ENCODE data around the gene BOLA2B. TPM values are rescaled to one million over a fixed set of nuclear protein-coding genes. Genes with fewer than 3 reads are reported as not detected.

The BOLA2B gene
- total RNA-seq, 1 experiment from 2014 or later = 180 TPM

GRCh38 chr16:30180741-30181140 is 12.7 kb downstream of the BOLA2B start:
- Histone ChIP-seq H3K9me3 (ENCODE audit: control insufficient read depth in 1 of 2, insufficient read depth in 1 of 2, low read depth in 1 of 2, low read length in 2 of 2) (no peaks in the 10 kb centered on the region), H3K4me3 (replicated peaks in 1 of 2; ENCODE audit: low read depth in 1 of 2, low read length in 2 of 2) (no peak overlapping the region), H3K9ac (ENCODE audit: low read length) (no peak overlapping the region), H4K20me1 (ENCODE audit: insufficient read depth) (no peaks in the 10 kb centered on the region), H3K9me2 (ENCODE audit: insufficient read depth) (no peaks in the 10 kb centered on the region), H3K36me3 (ENCODE audit: control insufficient read depth in 1 of 2, insufficient read depth in 2 of 2, low read length in 2 of 2) (no peaks in the 10 kb centered on the region), H3K79me2 (ENCODE audit: insufficient read depth, low read length) (no peaks in the 10 kb centered on the region), H3K4me1 (ENCODE audit: control insufficient read depth in 1 of 2, insufficient read depth in 2 of 2, low read length in 2 of 2) (peaks cover 13 to 20% of the 10 kb centered on the region in 2 experiments; a peak in 3 of 4 replicates), H2AFZ (ENCODE audit: low read depth, low read length, poor library complexity, severe bottlenecking) (no peak overlapping the region), H3K4me2 (ENCODE audit: low read length) (no peak overlapping the region), H3K27ac (ENCODE audit: low read depth, low read length) (no peak overlapping the region), H3K27me3 (ENCODE audit: insufficient read depth, low read length) (no peaks in the 10 kb centered on the region)
- ChIA-PET POLR2A (no interaction called here), CTCF (no interaction called here), RAD21 (ENCODE audit: low non-redundant PET in 1 of 2, low total read pairs in 2 of 2, uncharacterized antibody in 2 of 2, unreplicated experiment in 2 of 2) (no interaction called here)
- no TSS peak for BruUV-seq (replicated peaks)
- TF ChIP-seq EZH2phosphoT487 (IDR thresholded peaks at IDR 0.05; ENCODE audit: borderline replicate concordance) = no peak
- ATAC-seq = no peak
- intact Hi-C loops (cut with micrococcal nuclease) = no loop called here
- no peak for DNase-seq (ENCODE audit: low read depth, low spot score)

- H3K36me3 ChIP-seq (ENCODE audit: control insufficient read depth in 1 of 2, insufficient read depth in 2 of 2, low read length in 2 of 2) = no peaks in the 10 kb centered on the region
- ChIA-PET CTCF (no interaction called here), POLR2A (no interaction called here), RAD21 (ENCODE audit: low non-redundant PET in 1 of 2, low total read pairs in 2 of 2, uncharacterized antibody in 2 of 2, unreplicated experiment in 2 of 2) (no interaction called here)
- no peak overlapping the region for H2AFZ ChIP-seq (ENCODE audit: low read depth, low read length, poor library complexity, severe bottlenecking)
- H3K4me2 ChIP-seq (ENCODE audit: low read length) = no peak overlapping the region
- peaks cover 13 to 20% of the 10 kb centered on the region in 2 experiments; a peak in 3 of 4 replicates for H3K4me1 ChIP-seq (ENCODE audit: control insufficient read depth in 1 of 2, insufficient read depth in 2 of 2, low read length in 2 of 2)
- TF ChIP-seq MAX (IDR thresholded peaks at IDR 0.05) (no peak), ZBTB33 (IDR thresholded peaks at IDR 0.05; ENCODE audit: extremely low read depth, insufficient replicate concordance, low read length) (no peak), TCF7L2 (IDR thresholded peaks at IDR 0.05; ENCODE audit: borderline replicate concordance, extremely low read depth, insufficient read depth, insufficient read length) (no peak), SRF (IDR thresholded peaks at IDR 0.05; ENCODE audit: low read depth) (no peak), EZH2 (IDR thresholded peaks at IDR 0.05) (no peak), CBX3 (IDR thresholded peaks at IDR 0.05; ENCODE audit: low read depth) (no peak), SP1 (IDR thresholded peaks at IDR 0.05; ENCODE audit: low read depth) (no peak), EGR1 (IDR thresholded peaks at IDR 0.05; ENCODE audit: low read depth) (no peak), CTCF (IDR thresholded peaks at IDR 0.05 in 2 of 3, conservative IDR thresholded peaks at IDR 0.05 in 1 of 3; ENCODE audit: borderline replicate concordance in 1 of 3, insufficient read depth in 1 of 3, low read depth in 2 of 3, low read length in 2 of 3) (no peak), ZNF274 (IDR thresholded peaks at IDR 0.05; ENCODE audit: low read depth, low read length) (no peak)
- H3K9me3 ChIP-seq (ENCODE audit: control insufficient read depth in 1 of 2, insufficient read depth in 1 of 2, low read depth in 1 of 2, low read length in 2 of 2) = no peaks in the 10 kb centered on the region
- no peaks in the 10 kb centered on the region for H3K9me2 ChIP-seq (ENCODE audit: insufficient read depth)
- H3K4me3 ChIP-seq (replicated peaks in 1 of 2; ENCODE audit: low read depth in 1 of 2, low read length in 2 of 2) = no peak overlapping the region
- ATAC-seq (no peak), DNase-seq (ENCODE audit: low read depth, low spot score) (no peak)
- H3K27me3 ChIP-seq (ENCODE audit: insufficient read depth, low read length) = no peaks in the 10 kb centered on the region
- intact Hi-C loops (cut with micrococcal nuclease) = no loop called here
- no peak overlapping the region for H3K27ac ChIP-seq (ENCODE audit: low read depth, low read length)
- BruUV-seq (replicated peaks) = no TSS peak
- no peak overlapping the region for H3K9ac ChIP-seq (ENCODE audit: low read length)
- H3K79me2 ChIP-seq (ENCODE audit: insufficient read depth, low read length) = no peaks in the 10 kb centered on the region
- H4K20me1 ChIP-seq (ENCODE audit: insufficient read depth) = no peaks in the 10 kb centered on the region
These were observed 13.5 kb downstream of the BOLA2B start for GRCh38 chr16:30179931-30180330.
